Endodermal cell (in vitro differentiated cells): ENCODE data around the gene USH1C. TPM values are rescaled to one million over a fixed set of nuclear protein-coding genes. Genes with fewer than 3 reads are reported as not detected.

Source experiments
- DNase-seq: peaks from one replicate; pipeline ENCODE4 v3.0.0-alpha.2; 2017
- H3K27ac ChIP-seq: 2 replicates; pipeline ENCODE4 v1.5.1; 2013; ENCODE audit warnings: mild to moderate bottlenecking, low read depth, low read length, moderate library complexity
- H3K27me3 ChIP-seq: 2 replicates; pipeline ENCODE4 v1.6.1; 2013; ENCODE audit warnings: mild to moderate bottlenecking, low read length, moderate library complexity; ENCODE audit not compliant: insufficient read depth, control insufficient read depth, poor library complexity, severe bottlenecking
- H3K36me3 ChIP-seq: 2 replicates; pipeline ENCODE4 v1.7.0; 2013; ENCODE audit warnings: mild to moderate bottlenecking, low read length, moderate library complexity; ENCODE audit not compliant: control insufficient read depth, insufficient read depth
- H3K4me1 ChIP-seq: one replicate; pipeline ENCODE4 v1.7.0; 2013; ENCODE audit warnings: low read length; ENCODE audit not compliant: control insufficient read depth, insufficient read depth
- H3K4me3 ChIP-seq: 2 replicates; pipeline ENCODE4 v1.5.1; 2013; ENCODE audit warnings: mild to moderate bottlenecking, low read length, moderate library complexity
- H3K9ac ChIP-seq: 2 replicates; pipeline ENCODE4 v1.6.1; 2013; ENCODE audit warnings: mild to moderate bottlenecking, low read length, moderate library complexity; ENCODE audit not compliant: poor library complexity, severe bottlenecking; ENCODE audit errors: extremely low read depth
- H3K9me3 ChIP-seq: 2 replicates; pipeline ENCODE4 v1.6.1; 2013; ENCODE audit warnings: mild to moderate bottlenecking, low read length, moderate library complexity; ENCODE audit not compliant: control insufficient read depth
- H3K27ac Mint-ChIP-seq: 2 replicates; pipeline ENCODE4 v1.8.0; 2020; ENCODE audit warnings: mixed read lengths
- H3K27me3 Mint-ChIP-seq: 2 replicates; pipeline ENCODE4 v1.8.0; 2021; ENCODE audit warnings: mild to moderate bottlenecking, mixed read lengths; ENCODE audit not compliant: insufficient read depth
- H3K36me3 Mint-ChIP-seq: 2 replicates; pipeline ENCODE4 v1.8.0; 2020; ENCODE audit warnings: low read depth, mixed read lengths
- H3K4me1 Mint-ChIP-seq: 2 replicates; pipeline ENCODE4 v1.8.0; 2020; ENCODE audit warnings: mixed read lengths
- H3K4me3 Mint-ChIP-seq: 2 replicates; pipeline ENCODE4 v1.8.0; 2020; ENCODE audit warnings: mild to moderate bottlenecking, moderate library complexity, mixed read lengths
- H3K9me3 Mint-ChIP-seq: 2 replicates; pipeline ENCODE4 v1.8.0; 2020; ENCODE audit warnings: mild to moderate bottlenecking, mixed read lengths
- CTCF ChIP-seq: fragments of 200-600 bp; sonication (generic); conservative IDR thresholded peaks from 2 replicates; pipeline ENCODE4 v1.5.0; 2021; ENCODE audit warnings: antibody characterized with exemption, mild to moderate bottlenecking
- WGBS, 2 experiments: methylation state at CpG; one replicate each; pipeline versions ENCODE4 v1.1.5 to v1.1.7; 2013; ENCODE audit warnings: missing lambda C conversion rate in 2 of 2, mixed read lengths in 1 of 2; ENCODE audit not compliant: insufficient coverage in 1 of 2, insufficient read length in 1 of 2; 5-methylcytosine and 5-hydroxymethylcytosine counted together
- total RNA-seq, 2 donors: library from RNA; stranded (reverse); fragmentation: NEBNext Ultra II Directional in 1 of 2; extraction: Animal tissue kit (Norgen Biotek cat#: 25700) in 1 of 2; gene quantifications; 2 replicates in 1 of 2; 3 replicates in 1 of 2; pipeline ENCODE4 v1.2.1, GENCODE V29; 2021

Gene USH1C
- total RNA-seq, 2 donors from 2014 or later, result 1.5 to 2.8 TPM

GRCh38 chr11:17552392-17553248, 8.4 kb upstream of the USH1C start:
- DNase-seq, result no peak

GRCh38 chr11:17552041-17552355, 7.8 kb upstream of the USH1C start:
- no peaks in the 10 kb centered on the region for H3K36me3 Mint-ChIP-seq
- no peaks in the 10 kb centered on the region for H3K4me1 ChIP-seq
- H3K27ac Mint-ChIP-seq, result no peak overlapping the region
- DNase-seq, result no peak
- WGBS, 2 experiments, result 73 to 96% methylated on average over 2 to 4 of the region's 4 CpGs
- no peaks in the 10 kb centered on the region for H3K9me3 ChIP-seq
- H3K27me3 Mint-ChIP-seq, result peaks cover 55% of the 10 kb centered on the region
- H3K36me3 ChIP-seq, result no peaks in the 10 kb centered on the region
- H3K27ac ChIP-seq, result no peak overlapping the region
- H3K27me3 ChIP-seq, result peaks cover 37% of the 10 kb centered on the region
- no peaks in the 10 kb centered on the region for H3K9me3 Mint-ChIP-seq
- H3K4me1 Mint-ChIP-seq, result peaks cover 11% of the 10 kb centered on the region
- no peak for TF ChIP-seq CTCF
- H3K4me3 Mint-ChIP-seq, result no peak overlapping the region
- no peak overlapping the region for H3K4me3 ChIP-seq
- H3K9ac ChIP-seq, result no peak overlapping the region

More at GRCh38 chr11:17552392-17553248, 8.4 kb upstream of the USH1C start:
- no peaks in the 10 kb centered on the region for H3K36me3 Mint-ChIP-seq
- Histone ChIP-seq H3K36me3 (no peaks in the 10 kb centered on the region), H3K27me3 (peaks cover 43% of the 10 kb centered on the region), H3K9ac (no peak overlapping the region), H3K27ac (no peak overlapping the region), H3K4me3 (no peak overlapping the region), H3K4me1 (no peaks in the 10 kb centered on the region), H3K9me3 (no peaks in the 10 kb centered on the region)
- no peaks in the 10 kb centered on the region for H3K9me3 Mint-ChIP-seq
- peaks cover 56% of the 10 kb centered on the region for H3K27me3 Mint-ChIP-seq
- no peak overlapping the region for H3K4me3 Mint-ChIP-seq
- peaks cover 5% of the 10 kb centered on the region for H3K4me1 Mint-ChIP-seq
- 92 to 100% methylated on average over 1 to 10 of the region's 10 CpGs for WGBS, 2 experiments
- no peak overlapping the region for H3K27ac Mint-ChIP-seq
- no peak for TF ChIP-seq CTCF

- no peak overlapping the region for H3K4me3 Mint-ChIP-seq
- H3K9me3 Mint-ChIP-seq, result no peaks in the 10 kb centered on the region
- no peak for TF ChIP-seq CTCF
- Histone ChIP-seq H3K4me1 (no peaks in the 10 kb centered on the region), H3K27me3 (peaks cover 32% of the 10 kb centered on the region), H3K9ac (no peak overlapping the region), H3K36me3 (no peaks in the 10 kb centered on the region), H3K27ac (no peak overlapping the region), H3K9me3 (no peaks in the 10 kb centered on the region), H3K4me3 (no peak overlapping the region)
- no peaks in the 10 kb centered on the region for H3K36me3 Mint-ChIP-seq
- peaks cover 53% of the 10 kb centered on the region for H3K27me3 Mint-ChIP-seq
- H3K4me1 Mint-ChIP-seq, result peaks cover 11% of the 10 kb centered on the region
- H3K27ac Mint-ChIP-seq, result no peak overlapping the region
- DNase-seq, result no peak
- 71 to 86% methylated on average over 4 to 7 of the region's 7 CpGs for WGBS, 2 experiments
These were observed 7.3 kb upstream of the USH1C start for GRCh38 chr11:17551347-17552040.
